GM18519 (cell line): ENCODE data around the gene CST8.
"Not testable (repeated sequence)": the region's sequence is repeated elsewhere in the genome, so short reads cannot be mapped to it uniquely, and the experiment has no call there.

Experiments used
- ATAC-seq: cut with Tn5 transposase; IDR thresholded peaks from one replicate; pipeline ENCODE4 v1.9.1; 2021; ENCODE audit warnings: mild to moderate bottlenecking, moderate library complexity; ENCODE audit not compliant: unreplicated experiment, low FRiP score

Gene CST8

GRCh38 chr20:23490817-23491216 lies at the start of gene CST8:
CST8 (plus strand) TSS chr20:23491117; CDS start chr20:23491668, 551 bp downstream.
- no peak for ATAC-seq

- peak; percentile 72 for ATAC-seq
Measured at GRCh38 chr20:23441850-23442313, 49.0 kb upstream of the CST8 start.

- no peak for ATAC-seq
Measured at GRCh38 chr20:23442436-23442835, 48.5 kb upstream of the CST8 start.

- no peak for ATAC-seq
Measured at GRCh38 chr20:23444859-23445258, 46.1 kb upstream of the CST8 start.

GRCh38 chr20:23445596-23446217 lies 45.2 kb upstream of the CST8 start:
- ATAC-seq: no peak

GRCh38 chr20:23446505-23446904 lies 44.4 kb upstream of the CST8 start:
- peak; percentile 37 for ATAC-seq

- no peak for ATAC-seq
Measured at GRCh38 chr20:23448167-23448566, 42.8 kb upstream of the CST8 start.

GRCh38 chr20:23449421-23449820 lies 41.5 kb upstream of the CST8 start:
- ATAC-seq: no peak

GRCh38 chr20:23450877-23451276 lies 40.0 kb upstream of the CST8 start:
- no peak for ATAC-seq

GRCh38 chr20:23451956-23452487 lies 38.9 kb upstream of the CST8 start:
- no peak for ATAC-seq

GRCh38 chr20:23452776-23453175 lies 38.1 kb upstream of the CST8 start, which contains the start of gene CST11:
CST11 (minus strand) TSS chr20:23452876; CDS start chr20:23452811, 65 bp downstream.
- no peak for ATAC-seq

GRCh38 chr20:23453549-23454543 lies 37.1 kb upstream of the CST8 start:
- no peak for ATAC-seq

- ATAC-seq: no peak
Measured at GRCh38 chr20:23454816-23455215, 36.1 kb upstream of the CST8 start.

GRCh38 chr20:23455639-23456038 lies 35.3 kb upstream of the CST8 start:
- ATAC-seq: no peak

- ATAC-seq: no peak
Measured at GRCh38 chr20:23456409-23456808, 34.5 kb upstream of the CST8 start.

- no peak for ATAC-seq
Measured at GRCh38 chr20:23456873-23457272, 34.0 kb upstream of the CST8 start.

GRCh38 chr20:23459461-23460150 lies 31.3 kb upstream of the CST8 start:
- ATAC-seq: no peak

GRCh38 chr20:23461180-23461579 lies 29.7 kb upstream of the CST8 start:
- ATAC-seq: no peak

- ATAC-seq: not testable (repeated sequence)
Measured at GRCh38 chr20:23466961-23467360, 24.0 kb upstream of the CST8 start.

- not testable (repeated sequence) for ATAC-seq
Measured at GRCh38 chr20:23472306-23472705, 18.6 kb upstream of the CST8 start.
